HepG2 (cell line): ENCODE measurements around the gene CCNYL1. TPM values are rescaled to one million over a fixed set of nuclear protein-coding genes. Genes with fewer than 3 reads are reported as not detected.

Experiments used
- CEBPG ChIP-seq: IDR thresholded peaks from 2 replicates; pipeline ENCODE4 v1.6.1; 2016
- FOXO4 ChIP-seq: sonication (generic); formaldehyde crosslinking; conservative IDR thresholded peaks from 2 replicates; pipeline ENCODE4 v1.8.1; 2023; ENCODE audit warnings: missing genetic modification reagents
- KDM4B ChIP-seq: sonication (generic); formaldehyde crosslinking; IDR thresholded peaks from 2 replicates; pipeline ENCODE4 v1.4.0; 2020; ENCODE audit warnings: missing genetic modification reagents
- MYC ChIP-seq: sonication (generic); formaldehyde crosslinking; IDR thresholded peaks from 2 replicates; pipeline ENCODE4 v1.9.0; 2021; ENCODE audit warnings: missing genetic modification reagents, borderline replicate concordance
- PAF1 ChIP-seq: IDR thresholded peaks from 2 replicates; pipeline ENCODE4 v1.6.1; 2016; ENCODE audit warnings: missing genetic modification reagents, missing compliant biosample characterization
- TAF1 ChIP-seq: sonication (generic); formaldehyde crosslinking; IDR thresholded peaks from 2 replicates; pipeline ENCODE4 v1.4.0; 2020; ENCODE audit warnings: missing genetic modification reagents
- ZNF460 ChIP-seq: sonication (generic); formaldehyde crosslinking; IDR thresholded peaks from 2 replicates; pipeline ENCODE4 v1.5.1; 2020; ENCODE audit warnings: missing genetic modification reagents, mild to moderate bottlenecking, borderline replicate concordance
- ZNF484 ChIP-seq: sonication (generic); formaldehyde crosslinking; IDR thresholded peaks from 2 replicates; pipeline ENCODE4 v1.5.1; 2020; ENCODE audit warnings: mild to moderate bottlenecking, low read depth, missing genetic modification reagents, borderline replicate concordance
- ZNF792 ChIP-seq: IDR thresholded peaks from 2 replicates; pipeline ENCODE4 v1.6.1; 2016
- polyA plus RNA-seq, 8 experiments: library from polyadenylated mRNA; depleted of rRNA in 3 of 8; stranded (reverse) in 7 of 8; unstranded in 1 of 8; fragments of >200 nt; fragmentation: Illumina TruSeq in 4 of 8; extraction: Trizol in 4 of 8; gene quantifications; 2 replicates each; pipeline versions ENCODE4 v1.2.1 to v1.2.3, GENCODE V29; 2011 to 2016; ENCODE audit warnings: low read depth in 4 of 8, missing spikeins in 1 of 8, mixed read lengths in 1 of 8; ENCODE audit not compliant: insufficient read depth in 1 of 8
- total RNA-seq, 5 experiments: library from RNA; depleted of rRNA; stranded (reverse); fragments of >200 nt; fragmentation: Illumina TruSeq; extraction: Trizol; gene quantifications; 2 replicates each; pipeline ENCODE4 v1.2.3, GENCODE V29; 2016; ENCODE audit warnings: low read depth in 1 of 5
- TF ChIP-seq, protein P1 (sequence below): sonication (generic); formaldehyde crosslinking; IDR thresholded peaks from one replicate; pipeline ENCODE4 v1.5.1; 2020; ENCODE audit warnings: mild to moderate bottlenecking, missing genetic modification reagents; ENCODE audit errors: not compliant biosample characterization
- TF ChIP-seq, protein P2 (sequence below): sonication (generic); formaldehyde crosslinking; IDR thresholded peaks from 2 replicates; pipeline ENCODE4 v1.5.0; 2020; ENCODE audit warnings: mild to moderate bottlenecking, missing genetic modification reagents, borderline replicate concordance

CCNYL1 gene
- total and polyA plus RNA-seq, 2 of the 13 experiments (the other 11 are each of a cell fraction or from before 2014, with no cell fraction given), result 12.5 to 16.2 TPM

- TF ChIP-seq, protein P1, sequence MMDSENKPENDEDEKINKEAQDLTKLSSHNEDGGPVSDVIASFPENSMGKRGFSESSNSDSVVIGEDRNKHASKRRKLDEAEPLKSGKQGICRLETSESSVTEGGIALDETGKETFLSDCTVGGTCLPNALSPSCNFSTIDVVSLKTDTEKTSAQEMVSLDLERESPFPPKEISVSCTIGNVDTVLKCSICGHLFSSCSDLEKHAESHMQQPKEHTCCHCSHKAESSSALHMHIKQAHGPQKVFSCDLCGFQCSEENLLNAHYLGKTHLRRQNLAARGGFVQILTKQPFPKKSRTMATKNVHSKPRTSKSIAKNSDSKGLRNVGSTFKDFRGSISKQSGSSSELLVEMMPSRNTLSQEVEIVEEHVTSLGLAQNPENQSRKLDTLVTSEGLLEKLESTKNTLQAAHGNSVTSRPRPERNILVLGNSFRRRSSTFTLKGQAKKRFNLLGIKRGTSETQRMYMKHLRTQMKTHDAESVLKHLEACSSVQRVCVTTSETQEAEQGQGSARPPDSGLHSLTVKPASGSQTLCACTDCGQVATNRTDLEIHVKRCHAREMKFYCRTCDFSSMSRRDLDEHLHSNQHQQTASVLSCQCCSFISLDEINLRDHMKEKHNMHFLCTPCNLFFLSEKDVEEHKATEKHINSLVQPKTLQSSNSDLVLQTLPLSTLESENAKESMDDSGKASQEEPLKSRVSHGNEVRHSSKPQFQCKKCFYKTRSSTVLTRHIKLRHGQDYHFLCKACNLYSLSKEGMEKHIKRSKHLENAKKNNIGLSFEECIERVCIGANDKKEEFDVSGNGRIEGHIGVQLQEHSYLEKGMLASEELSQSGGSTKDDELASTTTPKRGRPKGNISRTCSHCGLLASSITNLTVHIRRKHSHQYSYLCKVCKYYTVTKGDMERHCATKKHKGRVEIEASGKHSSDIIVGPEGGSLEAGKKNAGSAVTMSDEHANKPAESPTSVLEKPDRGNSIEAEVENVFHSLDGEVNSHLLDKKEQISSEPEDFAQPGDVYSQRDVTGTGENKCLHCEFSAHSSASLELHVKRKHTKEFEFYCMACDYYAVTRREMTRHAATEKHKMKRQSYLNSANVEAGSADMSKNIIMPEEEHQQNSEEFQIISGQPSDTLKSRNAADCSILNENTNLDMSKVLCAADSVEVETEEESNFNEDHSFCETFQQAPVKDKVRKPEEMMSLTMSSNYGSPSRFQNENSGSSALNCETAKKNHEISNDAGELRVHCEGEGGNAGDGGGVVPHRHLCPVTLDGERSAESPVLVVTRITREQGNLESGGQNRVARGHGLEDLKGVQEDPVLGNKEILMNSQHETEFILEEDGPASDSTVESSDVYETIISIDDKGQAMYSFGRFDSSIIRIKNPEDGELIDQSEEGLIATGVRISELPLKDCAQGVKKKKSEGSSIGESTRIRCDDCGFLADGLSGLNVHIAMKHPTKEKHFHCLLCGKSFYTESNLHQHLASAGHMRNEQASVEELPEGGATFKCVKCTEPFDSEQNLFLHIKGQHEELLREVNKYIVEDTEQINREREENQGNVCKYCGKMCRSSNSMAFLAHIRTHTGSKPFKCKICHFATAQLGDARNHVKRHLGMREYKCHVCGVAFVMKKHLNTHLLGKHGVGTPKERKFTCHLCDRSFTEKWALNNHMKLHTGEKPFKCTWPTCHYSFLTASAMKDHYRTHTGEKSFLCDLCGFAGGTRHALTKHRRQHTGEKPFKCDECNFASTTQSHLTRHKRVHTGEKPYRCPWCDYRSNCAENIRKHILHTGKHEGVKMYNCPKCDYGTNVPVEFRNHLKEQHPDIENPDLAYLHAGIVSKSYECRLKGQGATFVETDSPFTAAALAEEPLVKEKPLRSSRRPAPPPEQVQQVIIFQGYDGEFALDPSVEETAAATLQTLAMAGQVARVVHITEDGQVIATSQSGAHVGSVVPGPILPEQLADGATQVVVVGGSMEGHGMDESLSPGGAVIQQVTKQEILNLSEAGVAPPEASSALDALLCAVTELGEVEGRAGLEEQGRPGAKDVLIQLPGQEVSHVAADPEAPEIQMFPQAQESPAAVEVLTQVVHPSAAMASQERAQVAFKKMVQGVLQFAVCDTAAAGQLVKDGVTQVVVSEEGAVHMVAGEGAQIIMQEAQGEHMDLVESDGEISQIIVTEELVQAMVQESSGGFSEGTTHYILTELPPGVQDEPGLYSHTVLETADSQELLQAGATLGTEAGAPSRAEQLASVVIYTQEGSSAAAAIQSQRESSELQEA (CRISPR knock-in tag), result no peak
- no peak for TF ChIP-seq CEBPG
- 0 out of 2 replicates have a peak, but pooled peaks have one; percentile 89 for TF ChIP-seq FOXO4 (CRISPR knock-in tag)
- TF ChIP-seq, protein P2, sequence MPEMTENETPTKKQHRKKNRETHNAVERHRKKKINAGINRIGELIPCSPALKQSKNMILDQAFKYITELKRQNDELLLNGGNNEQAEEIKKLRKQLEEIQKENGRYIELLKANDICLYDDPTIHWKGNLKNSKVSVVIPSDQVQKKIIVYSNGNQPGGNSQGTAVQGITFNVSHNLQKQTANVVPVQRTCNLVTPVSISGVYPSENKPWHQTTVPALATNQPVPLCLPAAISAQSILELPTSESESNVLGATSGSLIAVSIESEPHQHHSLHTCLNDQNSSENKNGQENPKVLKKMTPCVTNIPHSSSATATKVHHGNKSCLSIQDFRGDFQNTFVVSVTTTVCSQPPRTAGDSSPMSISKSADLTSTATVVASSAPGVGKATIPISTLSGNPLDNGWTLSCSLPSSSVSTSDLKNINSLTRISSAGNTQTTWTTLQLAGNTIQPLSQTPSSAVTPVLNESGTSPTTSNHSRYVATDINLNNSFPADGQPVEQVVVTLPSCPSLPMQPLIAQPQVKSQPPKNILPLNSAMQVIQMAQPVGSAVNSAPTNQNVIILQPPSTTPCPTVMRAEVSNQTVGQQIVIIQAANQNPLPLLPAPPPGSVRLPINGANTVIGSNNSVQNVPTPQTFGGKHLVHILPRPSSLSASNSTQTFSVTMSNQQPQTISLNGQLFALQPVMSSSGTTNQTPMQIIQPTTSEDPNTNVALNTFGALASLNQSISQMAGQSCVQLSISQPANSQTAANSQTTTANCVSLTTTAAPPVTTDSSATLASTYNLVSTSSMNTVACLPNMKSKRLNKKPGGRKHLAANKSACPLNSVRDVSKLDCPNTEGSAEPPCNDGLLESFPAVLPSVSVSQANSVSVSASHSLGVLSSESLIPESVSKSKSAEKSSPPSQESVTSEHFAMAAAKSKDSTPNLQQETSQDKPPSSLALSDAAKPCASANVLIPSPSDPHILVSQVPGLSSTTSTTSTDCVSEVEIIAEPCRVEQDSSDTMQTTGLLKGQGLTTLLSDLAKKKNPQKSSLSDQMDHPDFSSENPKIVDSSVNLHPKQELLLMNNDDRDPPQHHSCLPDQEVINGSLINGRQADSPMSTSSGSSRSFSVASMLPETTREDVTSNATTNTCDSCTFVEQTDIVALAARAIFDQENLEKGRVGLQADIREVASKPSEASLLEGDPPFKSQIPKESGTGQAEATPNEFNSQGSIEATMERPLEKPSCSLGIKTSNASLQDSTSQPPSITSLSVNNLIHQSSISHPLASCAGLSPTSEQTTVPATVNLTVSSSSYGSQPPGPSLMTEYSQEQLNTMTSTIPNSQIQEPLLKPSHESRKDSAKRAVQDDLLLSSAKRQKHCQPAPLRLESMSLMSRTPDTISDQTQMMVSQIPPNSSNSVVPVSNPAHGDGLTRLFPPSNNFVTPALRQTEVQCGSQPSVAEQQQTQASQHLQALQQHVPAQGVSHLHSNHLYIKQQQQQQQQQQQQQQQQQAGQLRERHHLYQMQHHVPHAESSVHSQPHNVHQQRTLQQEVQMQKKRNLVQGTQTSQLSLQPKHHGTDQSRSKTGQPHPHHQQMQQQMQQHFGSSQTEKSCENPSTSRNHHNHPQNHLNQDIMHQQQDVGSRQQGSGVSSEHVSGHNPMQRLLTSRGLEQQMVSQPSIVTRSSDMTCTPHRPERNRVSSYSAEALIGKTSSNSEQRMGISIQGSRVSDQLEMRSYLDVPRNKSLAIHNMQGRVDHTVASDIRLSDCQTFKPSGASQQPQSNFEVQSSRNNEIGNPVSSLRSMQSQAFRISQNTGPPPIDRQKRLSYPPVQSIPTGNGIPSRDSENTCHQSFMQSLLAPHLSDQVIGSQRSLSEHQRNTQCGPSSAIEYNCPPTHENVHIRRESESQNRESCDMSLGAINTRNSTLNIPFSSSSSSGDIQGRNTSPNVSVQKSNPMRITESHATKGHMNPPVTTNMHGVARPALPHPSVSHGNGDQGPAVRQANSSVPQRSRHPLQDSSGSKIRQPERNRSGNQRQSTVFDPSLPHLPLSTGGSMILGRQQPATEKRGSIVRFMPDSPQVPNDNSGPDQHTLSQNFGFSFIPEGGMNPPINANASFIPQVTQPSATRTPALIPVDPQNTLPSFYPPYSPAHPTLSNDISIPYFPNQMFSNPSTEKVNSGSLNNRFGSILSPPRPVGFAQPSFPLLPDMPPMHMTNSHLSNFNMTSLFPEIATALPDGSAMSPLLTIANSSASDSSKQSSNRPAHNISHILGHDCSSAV (CRISPR knock-in tag), result 0 out of 2 replicates have a peak, but pooled peaks have one; percentile 20
- no peak for TF ChIP-seq ZNF460 (CRISPR knock-in tag)
- no peak; the same call in 1 of the 2 replicates for TF ChIP-seq ZNF792 (CRISPR knock-in tag)
- no peak for TF ChIP-seq PAF1 (CRISPR knock-in tag)
- TF ChIP-seq KDM4B, result no peak
- peak; percentile 64; the same call in 1 of the 2 replicates for TF ChIP-seq ZNF484 (CRISPR knock-in tag)
- TF ChIP-seq MYC (CRISPR knock-in tag), result peak; percentile 61
- TF ChIP-seq TAF1 (CRISPR knock-in tag), result peak; percentile 59
Measured at GRCh38 chr2:207768168-207768865, 56.9 kb downstream of the CCNYL1 start (continued).
